HG03097 (cell line): ENCODE results near the gene ZBTB20.
A peak's percentile ranks its signal among the peaks of the same experiment; 100 is the strongest.

Source experiments
- ATAC-seq: cut with Tn5 transposase; IDR thresholded peaks from one replicate; pipeline ENCODE4 v1.9.1; 2021; ENCODE audit not compliant: unreplicated experiment, low FRiP score

Gene ZBTB20

GRCh38 chr3:114606336-114606735, 540.8 kb downstream of the ZBTB20 start:
- ATAC-seq, result no peak

- ATAC-seq, result no peak
Measured at GRCh38 chr3:114600571-114600970, 546.5 kb downstream of the ZBTB20 start.

- no peak for ATAC-seq
Measured at GRCh38 chr3:114597871-114598270, 549.2 kb downstream of the ZBTB20 start.

- no peak for ATAC-seq
Measured at GRCh38 chr3:114597012-114597411, 550.1 kb downstream of the ZBTB20 start.

GRCh38 chr3:114596147-114596546, 550.9 kb downstream of the ZBTB20 start:
- ATAC-seq, result no peak

GRCh38 chr3:114595522-114596028, 551.5 kb downstream of the ZBTB20 start:
- ATAC-seq, result no peak

GRCh38 chr3:114590309-114591047, 556.6 kb downstream of the ZBTB20 start:
- ATAC-seq, result no peak

GRCh38 chr3:114587986-114588385, 559.1 kb downstream of the ZBTB20 start:
- ATAC-seq, result no peak

- ATAC-seq, result no peak
Measured at GRCh38 chr3:114586119-114586518, 561.0 kb downstream of the ZBTB20 start.

GRCh38 chr3:114585687-114586086, 561.4 kb downstream of the ZBTB20 start:
- ATAC-seq, result no peak

- ATAC-seq, result no peak
Measured at GRCh38 chr3:114584734-114585371, 562.2 kb downstream of the ZBTB20 start.

- ATAC-seq, result peak; percentile 88
Measured at GRCh38 chr3:114582929-114583328, 564.2 kb downstream of the ZBTB20 start.

GRCh38 chr3:114572364-114573062, 574.6 kb downstream of the ZBTB20 start:
- no peak for ATAC-seq

GRCh38 chr3:114571363-114571762, 575.7 kb downstream of the ZBTB20 start:
- ATAC-seq, result no peak

- ATAC-seq, result no peak
Measured at GRCh38 chr3:114569186-114569585, 577.9 kb downstream of the ZBTB20 start.

GRCh38 chr3:114567771-114568170, 579.3 kb downstream of the ZBTB20 start:
- no peak for ATAC-seq

GRCh38 chr3:114566767-114567166, 580.3 kb downstream of the ZBTB20 start:
- no peak for ATAC-seq

GRCh38 chr3:114566162-114566755, 580.8 kb downstream of the ZBTB20 start:
- peak; percentile 89 for ATAC-seq

GRCh38 chr3:114565216-114565615, 581.9 kb downstream of the ZBTB20 start:
- ATAC-seq, result no peak

GRCh38 chr3:114563720-114564119, 583.4 kb downstream of the ZBTB20 start:
- no peak for ATAC-seq

GRCh38 chr3:114562557-114562956, 584.5 kb downstream of the ZBTB20 start:
- no peak for ATAC-seq
